Upper lobe of left lung (tissue), 4 donors: ENCODE measurements around the gene METTL25B.
A peak's percentile ranks its signal among the peaks of the same experiment; 100 is the strongest.

Experiments
- CTCF ChIP-seq, 6 experiments: fragments of 450-650 bp in 4 of 6; fragments of 200-600 bp in 2 of 6; sonication (generic) in 2 of 6; IDR thresholded peaks; one replicate each; pipeline ENCODE4 v1.5.1; 2016 to 2019; ENCODE audit warnings: antibody characterized with exemption in 6 of 6
- POLR2A ChIP-seq, 4 donors: fragments of 450-650 bp; IDR thresholded peaks; one replicate each; pipeline ENCODE4 v1.5.1; 2016 to 2017; ENCODE audit warnings: antibody characterized with exemption in 4 of 4, mild to moderate bottlenecking in 2 of 4

GRCh38 chr1:156748670-156749418 is 20.6 kb downstream of the METTL25B start:
- TF ChIP-seq CTCF (IDR thresholded peaks at IDR 0.05) (peak in 1 of 6 experiments; percentile 26), POLR2A (IDR thresholded peaks at IDR 0.05) (peak in 1 of 4 donors; percentile 53)
